SHP77 (cell line): ENCODE measurements around the gene SHOX.
"Not testable (repeated sequence)": the region's sequence is repeated elsewhere in the genome, so short reads cannot be mapped to it uniquely, and the experiment has no call there.

Experiments
- DNase-seq, 2 experiments: peaks; one replicate each; lab custom pipeline; 2025; lab: John Stamatoyannopoulos, UW

The SHOX gene

GRCh38 chrX:630612-631496, at the start of gene SHOX:
Gene SHOX, plus strand, starts transcription at chrX:630791. Its CDS starts 107 bp downstream, at chrX:630898.
- no peak for DNase-seq

GRCh38 chrX:581066-581465, 49.5 kb upstream of the SHOX start:
- DNase-seq: no peak

GRCh38 chrX:581720-582298, 48.8 kb upstream of the SHOX start:
- DNase-seq: no peak

- DNase-seq: no peak
Measured at GRCh38 chrX:584572-584971, 46.0 kb upstream of the SHOX start.

GRCh38 chrX:585115-585808, 45.3 kb upstream of the SHOX start:
- DNase-seq: no peak

- DNase-seq: no peak
Measured at GRCh38 chrX:586351-586750, 44.2 kb upstream of the SHOX start.

- not testable (repeated sequence) for DNase-seq
Measured at GRCh38 chrX:589261-589660, 41.3 kb upstream of the SHOX start.

- DNase-seq: no peak
Measured at GRCh38 chrX:590693-591404, 39.7 kb upstream of the SHOX start.

GRCh38 chrX:599837-600715, 30.5 kb upstream of the SHOX start:
- DNase-seq: no peak

GRCh38 chrX:603029-603428, 27.6 kb upstream of the SHOX start:
- not testable (repeated sequence) for DNase-seq

GRCh38 chrX:604616-605015, 26.0 kb upstream of the SHOX start:
- DNase-seq: not testable (repeated sequence)

- DNase-seq: not testable (repeated sequence)
Measured at GRCh38 chrX:608088-608487, 22.5 kb upstream of the SHOX start.

- DNase-seq: no peak
Measured at GRCh38 chrX:614136-614535, 16.5 kb upstream of the SHOX start.

- DNase-seq: no peak
Measured at GRCh38 chrX:617401-617800, 13.2 kb upstream of the SHOX start.

- DNase-seq: no peak
Measured at GRCh38 chrX:617891-618290, 12.7 kb upstream of the SHOX start.

GRCh38 chrX:618304-618703, 12.3 kb upstream of the SHOX start:
- DNase-seq: not testable (repeated sequence)

GRCh38 chrX:618761-619450, 11.7 kb upstream of the SHOX start:
- no peak for DNase-seq

- DNase-seq: no peak
Measured at GRCh38 chrX:619451-619811, 11.2 kb upstream of the SHOX start.

- no peak for DNase-seq
Measured at GRCh38 chrX:619812-620531, 10.6 kb upstream of the SHOX start.
